Measurements from ENCODE around the gene RAB37.

The RAB37 gene

GRCh38 chr17:74785981-74786360 lies 48.9 kb downstream of the RAB37 start:
- TF ChIP-seq CTCF (IDR thresholded peaks at IDR 0.05; ENCODE audit: control insufficient read depth, insufficient read depth, low read depth, low read length, missing control alignments) = no peak
- no peak for DNase-seq (ENCODE audit: low read depth)
- H3K4me3 ChIP-seq (ENCODE audit: control insufficient read depth, low read depth, low read length) = no peak overlapping the region

GRCh38 chr17:74786431-74787055 lies 49.5 kb downstream of the RAB37 start:
- DNase-seq (ENCODE audit: low read depth) = no peak
- TF ChIP-seq CTCF (IDR thresholded peaks at IDR 0.05; ENCODE audit: control insufficient read depth, insufficient read depth, low read depth, low read length, missing control alignments) = no peak
- H3K4me3 ChIP-seq (ENCODE audit: control insufficient read depth, low read depth, low read length) = no peak overlapping the region

GRCh38 chr17:74790161-74791058 lies 53.4 kb downstream of the RAB37 start:
- TF ChIP-seq CTCF (IDR thresholded peaks at IDR 0.05; ENCODE audit: control insufficient read depth, insufficient read depth, low read depth, low read length, missing control alignments) = no peak
- H3K4me3 ChIP-seq (ENCODE audit: control insufficient read depth, low read depth, low read length) = no peak overlapping the region
- no peak for DNase-seq (ENCODE audit: low read depth)

GRCh38 chr17:74792586-74793105 lies 55.6 kb downstream of the RAB37 start:
- TF ChIP-seq CTCF (IDR thresholded peaks at IDR 0.05; ENCODE audit: control insufficient read depth, insufficient read depth, low read depth, low read length, missing control alignments) = no peak
- no peak overlapping the region for H3K4me3 ChIP-seq (ENCODE audit: control insufficient read depth, low read depth, low read length)
- DNase-seq (ENCODE audit: low read depth) = no peak

GRCh38 chr17:74795327-74796020 lies 58.4 kb downstream of the RAB37 start:
- no peak for DNase-seq (ENCODE audit: low read depth)
- no peak overlapping the region for H3K4me3 ChIP-seq (ENCODE audit: control insufficient read depth, low read depth, low read length)
- TF ChIP-seq CTCF (IDR thresholded peaks at IDR 0.05; ENCODE audit: control insufficient read depth, insufficient read depth, low read depth, low read length, missing control alignments) = no peak

GRCh38 chr17:74796211-74796610 lies 59.2 kb downstream of the RAB37 start:
- no peak overlapping the region for H3K4me3 ChIP-seq (ENCODE audit: control insufficient read depth, low read depth, low read length)
- DNase-seq (ENCODE audit: low read depth) = no peak
- TF ChIP-seq CTCF (IDR thresholded peaks at IDR 0.05; ENCODE audit: control insufficient read depth, insufficient read depth, low read depth, low read length, missing control alignments) = no peak
